Measurements from ENCODE around the gene ECT2L. TPM values are rescaled to one million over a fixed set of nuclear protein-coding genes. Genes with fewer than 3 reads are reported as not detected.

Gene ECT2L
- total RNA-seq, 2 experiments from 2014 or later = not detected

DNA sequence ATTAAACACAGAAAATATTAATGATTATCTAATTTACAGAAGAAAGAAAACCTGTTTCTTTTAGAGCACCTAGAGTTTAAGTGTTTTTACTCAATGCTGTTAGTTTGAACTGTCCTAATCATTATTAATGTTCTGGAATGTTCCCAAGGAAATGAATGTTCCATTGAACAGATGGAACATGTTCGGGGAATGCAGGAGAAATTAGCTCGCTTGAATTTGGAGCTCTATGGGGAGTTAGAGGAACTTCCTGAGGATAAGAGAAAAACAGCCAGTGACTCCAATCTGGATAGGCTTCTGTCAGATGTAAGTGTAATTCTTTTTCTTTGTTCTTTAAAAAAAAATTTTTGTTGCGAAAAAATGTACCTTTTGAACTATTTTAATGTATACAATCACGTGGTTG is 10.8 kb upstream of the ECT2L start:
- no peaks in the 10 kb centered on the region for H3K27me3 Mint-ChIP-seq
- no peak overlapping the region for H3K27ac Mint-ChIP-seq
- H3K4me1 Mint-ChIP-seq = peaks cover 8% of the 10 kb centered on the region
- POLR2A ChIA-PET = no interaction called here
- H3K9me3 Mint-ChIP-seq = no peaks in the 10 kb centered on the region
- DNase-seq (no peak), ATAC-seq (ENCODE audit: low read depth) (no peak)
- H3K36me3 Mint-ChIP-seq = peaks cover 8% of the 10 kb centered on the region
- H3K4me3 Mint-ChIP-seq = no peak overlapping the region

DNA sequence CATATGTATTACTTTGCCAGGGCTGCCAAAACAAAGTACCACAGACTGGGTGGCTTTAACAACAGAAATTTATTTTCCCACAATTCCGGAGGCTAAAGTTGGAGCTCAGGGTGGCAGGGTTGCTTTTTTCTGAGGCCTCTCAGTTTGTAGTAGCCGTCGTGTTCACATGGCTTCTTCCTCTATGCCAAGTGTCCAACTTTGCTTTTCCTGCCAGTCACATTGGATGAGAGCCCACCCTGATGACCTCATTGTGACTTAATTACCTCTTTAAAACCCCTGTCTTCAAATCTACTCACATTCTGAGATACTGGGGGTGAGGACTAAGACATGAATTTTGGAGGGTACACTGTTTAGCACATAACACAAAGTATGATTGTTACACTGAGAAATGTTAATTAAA is 9.9 kb upstream of the ECT2L start:
- H3K27me3 Mint-ChIP-seq = no peaks in the 10 kb centered on the region
- no peak overlapping the region for H3K27ac Mint-ChIP-seq
- H3K4me3 Mint-ChIP-seq = no peak overlapping the region
- peaks cover 6% of the 10 kb centered on the region for H3K36me3 Mint-ChIP-seq
- DNase-seq (no peak), ATAC-seq (ENCODE audit: low read depth) (no peak)
- POLR2A ChIA-PET = no interaction called here
- peaks cover 8% of the 10 kb centered on the region for H3K4me1 Mint-ChIP-seq
- H3K9me3 Mint-ChIP-seq = no peaks in the 10 kb centered on the region

DNA sequence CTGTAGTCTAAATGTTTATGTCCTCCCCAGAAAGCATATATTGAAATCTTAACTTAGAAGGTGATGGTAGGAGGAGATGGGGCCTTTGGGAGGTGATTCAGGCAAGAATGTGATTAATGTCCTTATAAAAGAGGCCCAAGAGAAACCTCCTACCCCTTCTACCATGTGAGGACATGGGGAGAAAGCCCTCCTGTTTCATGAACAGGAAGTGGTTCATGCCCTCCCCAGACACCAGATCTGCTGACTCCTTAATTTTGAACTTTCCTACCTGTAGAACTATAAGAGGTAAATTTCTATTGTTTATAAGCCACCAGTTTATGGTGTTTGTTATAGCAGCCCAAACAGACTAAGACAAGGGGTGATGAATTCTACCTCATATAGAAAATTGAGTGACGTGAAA is 8.7 kb upstream of the ECT2L start:
- H3K4me1 Mint-ChIP-seq = peaks cover 8% of the 10 kb centered on the region

DNA sequence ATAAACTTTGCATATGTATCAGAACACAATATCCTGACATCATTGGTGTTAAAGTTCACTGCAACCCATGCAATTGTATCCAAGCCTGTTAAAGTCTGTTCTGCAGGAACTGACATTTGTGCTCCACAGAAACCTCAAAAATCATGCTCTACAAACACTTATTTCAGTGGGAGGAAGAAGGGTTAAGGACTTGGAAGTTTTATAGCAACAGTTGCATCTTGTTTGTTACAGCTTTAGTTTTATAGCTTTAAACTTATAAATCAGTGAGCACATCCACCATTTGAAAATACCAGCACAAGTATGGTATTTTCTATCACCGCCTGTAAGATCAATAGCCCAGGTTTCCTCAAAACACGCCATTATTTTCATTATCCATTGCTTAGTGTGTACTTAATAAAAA is 884 bp downstream of the ECT2L start:
- no peak overlapping the region for H3K4me3 Mint-ChIP-seq
- DNase-seq (no peak), ATAC-seq (ENCODE audit: low read depth) (no peak)
- POLR2A ChIA-PET = no interaction called here
- peaks cover 29% of the 10 kb centered on the region for H3K27me3 Mint-ChIP-seq
- no peak overlapping the region for H3K27ac Mint-ChIP-seq
- H3K4me1 Mint-ChIP-seq = no peaks in the 10 kb centered on the region
- peaks cover under 1% of the 10 kb centered on the region for H3K36me3 Mint-ChIP-seq
- no peaks in the 10 kb centered on the region for H3K9me3 Mint-ChIP-seq

More for the DNA sequence above, 8.7 kb upstream of the ECT2L start:
- Mint-ChIP-seq H3K9me3 (no peaks in the 10 kb centered on the region), H3K27ac (no peak overlapping the region), H3K4me3 (no peak overlapping the region), H3K27me3 (no peaks in the 10 kb centered on the region), H3K36me3 (peaks cover 9% of the 10 kb centered on the region)
- DNase-seq = no peak
- no peak for ATAC-seq (ENCODE audit: low read depth)
- POLR2A ChIA-PET = no interaction called here

DNA sequence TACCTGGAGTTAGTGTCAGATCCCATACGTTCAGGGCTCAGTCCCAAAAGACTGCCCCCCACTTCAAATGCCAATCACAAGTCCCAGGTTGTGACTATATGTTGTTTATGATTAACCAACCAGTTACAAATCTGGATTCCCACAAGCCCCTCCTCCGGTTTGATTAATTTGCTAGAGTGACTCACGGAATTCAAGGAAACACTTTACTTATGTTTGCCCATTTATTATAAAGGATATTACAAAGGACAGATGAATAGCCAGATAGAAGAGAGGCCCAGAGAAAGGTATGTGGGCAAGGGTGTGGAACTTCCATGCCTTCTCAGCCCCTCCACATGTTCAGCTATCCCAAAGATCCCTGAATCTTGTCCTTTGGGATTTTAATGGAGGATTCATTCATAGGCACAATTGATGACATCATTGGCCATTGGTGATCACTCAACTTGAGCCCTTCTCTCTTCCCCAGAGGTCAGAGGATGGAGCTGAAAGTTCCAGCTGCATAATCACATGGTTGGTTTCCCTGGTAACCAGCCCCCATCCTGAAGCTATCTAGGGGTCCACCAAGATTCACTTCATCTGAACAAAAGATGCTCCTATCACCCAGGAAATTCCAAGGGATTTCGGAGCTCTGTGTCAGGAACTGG is 2.0 kb downstream of the ECT2L start:
- Mint-ChIP-seq H3K27me3 (peaks cover 29% of the 10 kb centered on the region), H3K4me3 (no peak overlapping the region), H3K4me1 (no peaks in the 10 kb centered on the region), H3K36me3 (no peaks in the 10 kb centered on the region), H3K27ac (no peak overlapping the region), H3K9me3 (no peaks in the 10 kb centered on the region)
- DNase-seq = no peak
- ATAC-seq (ENCODE audit: low read depth) = no peak
- POLR2A ChIA-PET = no interaction called here

DNA sequence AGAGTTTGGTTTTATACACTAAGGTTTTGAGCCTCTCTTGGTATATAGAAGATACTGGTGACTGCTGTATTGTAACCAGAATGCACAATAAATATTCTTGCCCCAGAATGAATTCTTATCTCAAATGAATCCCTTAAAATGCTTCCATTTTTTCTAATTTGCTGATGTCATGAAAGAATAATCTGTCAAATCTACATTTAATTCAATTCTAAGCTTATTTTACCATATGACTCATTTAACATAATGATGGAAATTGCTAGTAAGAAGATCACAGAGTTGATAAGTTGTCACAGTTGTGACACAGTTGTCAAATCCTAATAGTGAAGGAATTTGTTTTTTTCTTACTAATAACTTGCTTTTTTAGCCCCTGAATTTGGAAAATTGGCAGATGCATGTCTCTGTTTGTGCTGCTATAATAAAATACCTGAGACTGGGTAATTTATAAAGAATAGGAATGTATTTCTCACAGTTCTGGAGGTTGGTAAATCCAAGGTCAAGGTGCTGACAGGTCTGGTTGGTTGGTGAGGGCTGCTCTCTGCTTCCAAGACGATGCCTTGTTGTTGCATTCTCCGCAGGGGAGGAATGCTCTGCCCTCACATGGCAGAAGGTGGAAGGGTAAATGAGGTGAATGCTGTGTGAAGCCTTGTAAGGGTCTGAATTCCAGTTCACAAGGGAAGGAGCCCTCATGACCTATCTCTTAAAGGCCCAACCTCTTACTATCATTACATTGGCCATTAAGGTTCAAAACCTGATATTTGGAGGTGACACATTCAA is 4.7 kb downstream of the ECT2L start:
- no peaks in the 10 kb centered on the region for H3K4me1 Mint-ChIP-seq
- no peaks in the 10 kb centered on the region for H3K9me3 Mint-ChIP-seq
- POLR2A ChIA-PET = no interaction called here
- H3K27me3 Mint-ChIP-seq = peaks cover 24% of the 10 kb centered on the region
- ATAC-seq (ENCODE audit: low read depth) (no peak), DNase-seq (no peak)
- H3K4me3 Mint-ChIP-seq = no peak overlapping the region
- H3K36me3 Mint-ChIP-seq = no peaks in the 10 kb centered on the region
- no peak overlapping the region for H3K27ac Mint-ChIP-seq

DNA sequence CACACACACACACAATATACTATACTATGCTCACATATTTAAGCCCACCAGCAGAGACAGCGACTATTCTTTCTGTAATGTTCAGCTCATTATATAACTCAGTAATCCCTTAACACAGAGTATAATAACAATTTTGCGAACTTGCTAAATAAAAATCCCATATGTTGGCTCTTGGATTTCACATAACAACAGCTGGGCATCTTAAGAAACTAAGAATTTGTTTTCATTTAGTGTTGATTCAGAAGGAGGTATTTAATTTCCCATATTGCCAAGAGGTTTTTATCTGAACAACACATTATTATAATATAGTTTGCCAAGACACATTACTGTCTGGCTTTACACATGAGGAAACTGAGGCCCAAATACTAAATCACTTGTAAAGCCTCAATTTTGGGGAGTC is 7.4 kb downstream of the ECT2L start:
- Mint-ChIP-seq H3K27me3 (peaks cover 2% of the 10 kb centered on the region), H3K9me3 (no peaks in the 10 kb centered on the region)
- POLR2A ChIA-PET = no interaction called here

DNA sequence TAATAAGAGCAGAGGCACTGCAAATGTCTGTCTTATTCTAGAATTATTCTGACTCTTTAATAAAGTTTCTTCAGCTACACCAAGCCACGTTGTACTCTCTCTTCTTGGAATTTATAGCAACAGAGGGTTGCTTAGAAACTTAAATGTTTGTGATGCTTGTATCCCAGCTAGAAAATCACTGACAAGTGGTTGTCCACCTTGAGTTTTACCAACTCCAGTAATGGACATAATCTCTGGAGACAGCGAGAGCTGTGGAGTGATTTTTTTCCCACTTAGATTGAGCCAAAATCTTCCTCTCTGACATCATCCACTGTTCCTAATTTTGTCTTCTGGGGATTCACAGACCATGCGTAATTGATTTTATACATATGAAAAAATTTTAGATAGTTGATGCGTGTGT is 8.0 kb downstream of the ECT2L start:
- no peak for ATAC-seq (ENCODE audit: low read depth)

More for the DNA sequence above, 7.4 kb downstream of the ECT2L start:
- DNase-seq (no peak), ATAC-seq (ENCODE audit: low read depth) (no peak)
- Mint-ChIP-seq H3K4me1 (no peaks in the 10 kb centered on the region), H3K27ac (no peak overlapping the region), H3K36me3 (no peaks in the 10 kb centered on the region), H3K4me3 (no peak overlapping the region)

DNA sequence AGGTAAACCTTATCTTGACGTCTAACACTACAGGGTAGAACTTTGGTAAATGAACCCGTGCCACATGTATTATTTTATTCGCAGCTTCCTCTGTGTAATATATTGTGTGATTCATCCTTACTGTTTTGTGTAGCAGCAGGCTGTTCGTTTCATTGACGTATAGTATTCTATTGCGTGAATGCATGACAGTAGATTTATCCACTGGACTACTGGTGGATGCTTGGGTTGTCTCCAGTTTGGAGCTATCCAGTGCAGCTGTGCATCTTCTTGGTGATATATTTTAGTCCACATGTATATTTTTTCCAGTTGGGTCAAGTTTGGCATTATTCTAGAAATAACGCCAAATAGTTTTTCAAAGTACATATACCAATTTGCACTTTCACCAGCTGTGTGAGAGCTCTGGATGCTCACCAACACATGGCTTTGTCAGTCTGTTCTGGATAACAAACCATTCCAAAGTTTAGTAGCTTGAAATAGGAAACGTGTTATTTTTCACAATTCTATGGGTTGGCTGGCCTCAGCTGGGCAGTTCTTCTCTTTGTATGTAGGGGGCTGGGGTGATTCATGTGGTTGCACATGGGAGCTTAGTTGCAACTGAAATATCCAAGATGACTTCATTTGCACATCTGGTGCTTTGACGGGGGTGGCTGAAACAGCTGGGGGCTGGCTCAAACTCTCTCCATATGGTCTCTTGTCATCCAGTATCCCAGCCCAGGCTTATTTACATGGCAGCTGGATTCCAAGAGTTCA is 9.3 kb downstream of the ECT2L start:
- Mint-ChIP-seq H3K9me3 (no peaks in the 10 kb centered on the region), H3K4me3 (no peak overlapping the region), H3K27me3 (peaks cover 3% of the 10 kb centered on the region), H3K27ac (no peak overlapping the region), H3K36me3 (no peaks in the 10 kb centered on the region), H3K4me1 (no peaks in the 10 kb centered on the region)
- ATAC-seq (ENCODE audit: low read depth) = no peak
- POLR2A ChIA-PET = no interaction called here
- no peak for DNase-seq

More for the DNA sequence above, 8.0 kb downstream of the ECT2L start:
- no peak overlapping the region for H3K4me3 Mint-ChIP-seq
- no peak overlapping the region for H3K27ac Mint-ChIP-seq
- no peak for DNase-seq
- no peaks in the 10 kb centered on the region for H3K9me3 Mint-ChIP-seq
- no peaks in the 10 kb centered on the region for H3K4me1 Mint-ChIP-seq
- peaks cover 2% of the 10 kb centered on the region for H3K27me3 Mint-ChIP-seq
- H3K36me3 Mint-ChIP-seq = no peaks in the 10 kb centered on the region
- POLR2A ChIA-PET = no interaction called here

DNA sequence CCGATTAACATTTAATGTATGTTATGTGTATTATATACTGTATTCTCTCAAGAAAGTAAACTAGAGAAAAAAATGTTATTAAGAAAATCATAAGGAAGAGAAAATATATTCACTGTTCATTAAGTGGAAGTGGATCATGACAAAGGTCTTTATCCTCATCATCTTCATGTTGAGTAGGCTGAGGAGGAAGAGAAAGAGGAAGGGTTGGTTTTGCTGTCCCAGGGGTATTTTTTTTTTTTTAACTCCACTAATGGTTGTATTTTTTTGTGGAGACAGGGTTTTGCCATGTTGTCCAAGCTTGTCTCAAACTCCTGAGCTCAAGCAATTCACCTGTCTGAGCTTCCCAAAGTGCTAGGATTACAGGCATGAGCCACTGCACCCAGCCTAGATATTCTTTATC is 11.0 kb downstream of the ECT2L start:
- H3K9me3 Mint-ChIP-seq = no peaks in the 10 kb centered on the region
- ATAC-seq (ENCODE audit: low read depth) (no peak), DNase-seq (no peak)
- H3K36me3 Mint-ChIP-seq = no peaks in the 10 kb centered on the region
- no peak overlapping the region for H3K27ac Mint-ChIP-seq
- H3K4me3 Mint-ChIP-seq = no peak overlapping the region
- peaks cover 6% of the 10 kb centered on the region for H3K4me1 Mint-ChIP-seq
- POLR2A ChIA-PET = no interaction called here
- peaks cover 2% of the 10 kb centered on the region for H3K27me3 Mint-ChIP-seq

DNA sequence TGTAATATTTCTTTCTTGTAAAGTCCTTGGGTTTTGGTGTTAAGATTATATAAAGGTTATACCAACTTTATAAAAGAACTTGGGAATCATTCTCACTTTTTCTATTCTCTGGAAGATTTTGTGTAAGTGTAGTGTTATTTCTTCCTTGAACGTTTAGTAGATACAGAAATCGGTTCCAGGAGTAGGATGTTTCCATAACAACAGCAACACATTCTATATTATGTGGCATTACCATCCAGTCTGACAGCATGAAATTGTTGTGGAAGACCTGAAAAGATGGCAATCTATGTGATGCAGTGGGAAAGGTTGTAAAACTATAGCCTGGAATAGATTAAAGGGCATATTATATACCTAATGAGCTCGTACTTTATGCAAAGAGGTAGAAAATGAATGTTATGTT is 13.8 kb downstream of the ECT2L start:
- ATAC-seq (ENCODE audit: low read depth) = no peak
- no peak overlapping the region for H3K27ac Mint-ChIP-seq
- POLR2A ChIA-PET = no interaction called here
- H3K9me3 Mint-ChIP-seq = no peaks in the 10 kb centered on the region
- peaks cover 2% of the 10 kb centered on the region for H3K27me3 Mint-ChIP-seq
- DNase-seq = no peak
- no peaks in the 10 kb centered on the region for H3K36me3 Mint-ChIP-seq
- H3K4me3 Mint-ChIP-seq = no peak overlapping the region
- H3K4me1 Mint-ChIP-seq = peaks cover 6% of the 10 kb centered on the region

DNA sequence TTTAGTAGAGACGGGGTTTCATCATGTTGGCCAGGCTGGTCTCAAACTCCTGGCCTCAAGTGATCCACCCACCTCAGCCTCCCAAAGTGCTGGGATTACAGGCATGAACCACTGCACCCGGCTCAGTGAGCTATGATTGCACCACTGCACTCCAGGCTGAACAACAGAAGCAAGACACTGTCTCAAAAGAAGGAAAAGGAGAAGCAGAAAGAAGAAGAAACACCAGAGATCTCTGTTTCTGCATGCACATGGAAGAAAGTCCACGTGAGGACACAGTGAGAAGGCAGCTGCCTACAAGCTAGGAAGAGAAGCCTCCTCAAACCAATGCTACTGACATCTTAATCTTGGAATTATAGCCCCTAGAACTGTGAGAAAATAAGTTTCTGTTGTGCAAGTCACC is 16.0 kb downstream of the ECT2L start:
- H3K4me3 Mint-ChIP-seq = no peak overlapping the region
- DNase-seq (no peak), ATAC-seq (ENCODE audit: low read depth) (no peak)
- H3K4me1 Mint-ChIP-seq = peaks cover 12% of the 10 kb centered on the region
- H3K27me3 Mint-ChIP-seq = peaks cover 2% of the 10 kb centered on the region
- no peaks in the 10 kb centered on the region for H3K9me3 Mint-ChIP-seq
- no peak overlapping the region for H3K27ac Mint-ChIP-seq
- H3K36me3 Mint-ChIP-seq = no peaks in the 10 kb centered on the region
- POLR2A ChIA-PET = no interaction called here

DNA sequence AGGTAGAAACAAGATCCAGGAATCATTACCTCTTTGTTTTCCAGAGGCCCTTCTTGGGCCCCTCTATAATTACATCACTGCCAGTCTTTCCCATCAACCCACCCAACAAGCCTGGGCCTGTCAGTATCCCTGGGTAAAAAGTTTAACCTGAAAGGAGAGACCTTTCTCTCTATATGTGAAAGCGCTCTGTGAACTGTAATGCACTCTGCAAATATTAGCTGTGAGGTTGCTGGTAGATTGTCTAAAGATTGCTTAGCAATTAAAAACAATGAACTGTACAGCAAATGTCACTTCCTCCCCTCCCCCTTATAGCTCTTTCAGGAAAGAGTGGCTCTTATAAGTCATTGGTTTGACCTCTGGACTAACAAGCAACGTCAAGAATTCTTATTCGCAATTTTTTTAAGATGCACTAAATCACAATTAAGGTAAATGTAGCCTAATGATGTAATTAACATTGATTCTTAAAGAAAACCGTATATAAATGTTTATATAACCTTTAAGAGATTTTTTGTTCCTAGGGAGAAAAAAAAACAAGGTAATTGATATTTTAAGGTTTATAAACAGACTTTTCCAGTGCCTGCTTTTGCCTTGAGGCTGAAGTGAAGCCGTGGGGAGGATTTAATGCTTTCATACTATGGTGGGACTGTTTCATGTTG is 18.4 kb downstream of the ECT2L start:
- Mint-ChIP-seq H3K27ac (no peak overlapping the region), H3K4me3 (no peak overlapping the region), H3K27me3 (peaks cover 2% of the 10 kb centered on the region), H3K9me3 (no peaks in the 10 kb centered on the region), H3K4me1 (peaks cover 25% of the 10 kb centered on the region), H3K36me3 (no peaks in the 10 kb centered on the region)
- POLR2A ChIA-PET = no interaction called here
- DNase-seq (no peak), ATAC-seq (ENCODE audit: low read depth) (no peak)

Measured in activated naive CD8-positive, alpha-beta T cell treated with anti-CD3 and anti-CD28 coated beads, Interleukin-2, amount 10 ng/mL, durations not matched to agents 7 days and 5 days (primary cell).